Measurements from ENCODE around the gene RGMA.
"Not testable (repeated sequence)": the region's sequence is repeated elsewhere in the genome, so short reads cannot be mapped to it uniquely, and the experiment has no call there.

The RGMA gene

DNA sequence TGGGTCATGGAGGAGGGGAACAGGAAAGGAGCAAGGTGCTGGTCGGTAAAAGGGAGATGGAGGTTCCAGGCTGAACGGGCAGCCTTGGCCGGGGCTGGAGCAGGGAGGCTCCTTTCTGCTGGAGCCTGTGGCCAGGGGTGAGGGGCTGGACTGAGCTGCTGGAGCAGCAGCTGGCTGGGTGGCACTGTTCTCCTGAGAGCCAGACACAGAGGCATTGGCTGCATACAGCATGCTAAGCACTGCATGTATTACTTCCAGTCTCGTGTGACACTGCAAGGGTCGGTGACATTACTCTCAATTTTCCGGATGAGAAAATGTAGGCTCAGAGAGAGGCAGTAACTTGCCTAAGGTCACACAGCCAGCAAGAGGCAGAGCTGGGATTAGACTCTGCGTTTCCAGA, 42.3 kb downstream of the RGMA start:
- H3K4me1 ChIP-seq (ENCODE audit: control insufficient read depth, insufficient read depth, low read length), result no peaks in the 10 kb centered on the region
- no peak overlapping the region for H3K9ac ChIP-seq (ENCODE audit: low read length)
- DNase-seq (ENCODE audit: low read depth), result no peak
- H3K27me3 ChIP-seq (replicated peaks; ENCODE audit: control insufficient read depth, insufficient read depth, low read length), result no peaks in the 10 kb centered on the region
- peaks cover 47% of the 10 kb centered on the region for H3K36me3 ChIP-seq (ENCODE audit: control insufficient read depth, insufficient read depth, low read length, severe bottlenecking)
- peaks cover 7% of the 10 kb centered on the region for H3K9me3 ChIP-seq (ENCODE audit: control insufficient read depth, low read length)
- H3K4me3 ChIP-seq (ENCODE audit: low read length), result no peak overlapping the region

DNA sequence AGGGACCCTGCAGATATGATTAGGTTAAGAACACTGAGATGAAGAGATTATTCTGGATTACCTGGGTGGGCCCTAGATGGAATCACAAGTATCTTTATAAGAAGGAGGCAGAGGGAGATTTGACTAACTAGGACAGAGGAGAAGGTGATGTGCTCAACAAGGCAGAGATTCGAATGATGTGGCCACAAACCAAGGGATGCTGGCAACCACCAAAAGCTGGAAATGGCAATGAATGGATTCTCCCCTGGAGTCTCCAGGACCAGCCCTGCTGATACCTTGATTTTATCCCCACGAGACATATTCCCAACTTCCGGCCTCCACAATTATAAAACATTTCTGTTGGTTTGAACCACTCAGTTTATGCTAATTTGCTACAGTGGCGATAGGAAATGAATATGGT, 42.9 kb downstream of the RGMA start:
- Histone ChIP-seq H3K9ac (ENCODE audit: low read length) (no peak overlapping the region), H3K27me3 (replicated peaks; ENCODE audit: control insufficient read depth, insufficient read depth, low read length) (no peaks in the 10 kb centered on the region), H3K4me1 (ENCODE audit: control insufficient read depth, insufficient read depth, low read length) (no peaks in the 10 kb centered on the region), H3K4me3 (ENCODE audit: low read length) (no peak overlapping the region), H3K36me3 (ENCODE audit: control insufficient read depth, insufficient read depth, low read length, severe bottlenecking) (peaks cover 44% of the 10 kb centered on the region), H3K9me3 (ENCODE audit: control insufficient read depth, low read length) (peaks cover 7% of the 10 kb centered on the region)
- DNase-seq (ENCODE audit: low read depth), result no peak

- Histone ChIP-seq H3K36me3 (ENCODE audit: control insufficient read depth, insufficient read depth, low read length, severe bottlenecking) (peaks cover 41% of the 10 kb centered on the region), H3K9me3 (ENCODE audit: control insufficient read depth, low read length) (peaks cover 7% of the 10 kb centered on the region), H3K4me3 (ENCODE audit: low read length) (no peak overlapping the region)
These were observed 43.7 kb downstream of the RGMA start for GRCh38 chr15:93045191-93045785.

GRCh38 chr15:93044301-93045190, 44.5 kb downstream of the RGMA start:
- Histone ChIP-seq H3K4me3 (ENCODE audit: low read length) (no peak overlapping the region), H3K9me3 (ENCODE audit: control insufficient read depth, low read length) (peaks cover 7% of the 10 kb centered on the region), H3K27me3 (replicated peaks; ENCODE audit: control insufficient read depth, insufficient read depth, low read length) (peaks cover 3% of the 10 kb centered on the region), H3K9ac (ENCODE audit: low read length) (no peak overlapping the region), H3K36me3 (ENCODE audit: control insufficient read depth, insufficient read depth, low read length, severe bottlenecking) (peaks cover 33% of the 10 kb centered on the region), H3K4me1 (ENCODE audit: control insufficient read depth, insufficient read depth, low read length) (no peaks in the 10 kb centered on the region)
- DNase-seq (ENCODE audit: low read depth), result no peak

More at GRCh38 chr15:93045191-93045785, 43.7 kb downstream of the RGMA start:
- no peaks in the 10 kb centered on the region for H3K4me1 ChIP-seq (ENCODE audit: control insufficient read depth, insufficient read depth, low read length)
- no peak overlapping the region for H3K9ac ChIP-seq (ENCODE audit: low read length)
- no peak for DNase-seq (ENCODE audit: low read depth)
- peaks cover 2% of the 10 kb centered on the region for H3K27me3 ChIP-seq (replicated peaks; ENCODE audit: control insufficient read depth, insufficient read depth, low read length)

DNA sequence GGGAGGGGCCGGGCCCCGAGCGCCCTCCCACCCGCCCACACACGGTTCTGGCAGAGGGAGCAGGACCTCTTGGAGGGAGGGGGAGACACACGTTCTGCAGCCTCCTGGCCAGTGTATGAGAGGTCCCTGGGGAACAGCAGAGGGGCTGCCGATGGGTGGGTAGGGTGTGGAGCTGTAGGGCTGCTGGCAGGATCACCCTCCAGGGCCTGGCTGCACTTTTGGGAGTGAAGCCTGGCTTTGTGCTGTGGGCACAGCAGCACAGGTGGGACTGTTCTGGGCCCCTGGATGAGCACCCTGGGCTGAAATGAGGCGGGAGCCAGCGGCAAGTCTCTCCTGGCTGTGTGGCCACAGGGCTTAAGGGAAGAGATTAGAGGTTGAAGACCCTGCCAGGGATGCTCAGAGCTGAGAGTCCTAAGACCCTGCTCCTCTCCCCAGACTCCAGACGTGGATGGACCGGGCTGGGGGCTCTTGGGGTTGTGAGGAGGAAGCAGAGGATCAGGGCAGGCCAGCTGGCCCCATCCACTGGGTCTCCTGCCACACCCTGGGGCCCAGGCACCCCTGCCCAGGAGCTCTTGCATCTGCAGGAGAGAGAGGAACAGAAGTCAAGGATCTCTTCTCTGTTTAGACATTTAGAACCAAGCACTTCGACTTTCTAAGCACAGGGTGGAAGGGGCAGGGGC, 45.2 kb downstream of the RGMA start:
- peaks cover 33% of the 10 kb centered on the region for H3K36me3 ChIP-seq (ENCODE audit: control insufficient read depth, insufficient read depth, low read length, severe bottlenecking)
- no peak for DNase-seq (ENCODE audit: low read depth)
- H3K9me3 ChIP-seq (ENCODE audit: control insufficient read depth, low read length), result peaks cover 7% of the 10 kb centered on the region
- H3K9ac ChIP-seq (ENCODE audit: low read length), result no peak overlapping the region
- peaks cover 3% of the 10 kb centered on the region for H3K27me3 ChIP-seq (replicated peaks; ENCODE audit: control insufficient read depth, insufficient read depth, low read length)
- H3K4me1 ChIP-seq (ENCODE audit: control insufficient read depth, insufficient read depth, low read length), result no peaks in the 10 kb centered on the region
- H3K4me3 ChIP-seq (ENCODE audit: low read length), result no peak overlapping the region

DNA sequence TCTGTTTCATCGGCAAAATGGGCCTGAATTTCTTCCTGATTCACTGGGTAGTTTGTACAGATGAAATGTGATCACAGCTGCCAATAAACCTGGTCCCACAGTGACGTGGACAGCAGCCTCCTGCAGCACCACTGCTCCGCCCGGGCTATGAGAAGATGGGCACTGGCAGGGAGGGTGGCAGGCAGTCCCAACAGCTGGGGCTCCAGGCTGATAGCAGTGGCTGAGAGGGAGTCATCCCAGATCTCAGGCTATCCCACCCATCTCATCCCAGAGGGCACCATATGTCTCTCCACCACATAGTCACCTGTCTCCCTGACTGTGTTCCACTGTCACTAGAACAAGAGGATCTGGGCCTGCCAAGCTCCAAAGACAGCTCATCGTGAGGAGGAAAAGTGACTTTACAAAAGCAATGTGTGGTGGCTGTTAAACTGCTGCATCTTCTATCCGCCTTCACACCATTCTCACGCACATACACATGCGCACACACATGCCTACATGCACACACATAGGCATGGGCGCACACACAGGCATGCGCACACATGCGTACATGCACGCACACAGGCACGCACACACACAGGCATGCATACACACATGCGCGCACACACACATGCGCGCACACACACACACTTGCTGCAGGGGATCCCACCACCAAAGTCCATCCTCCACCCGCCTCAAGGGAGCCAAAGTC, 46.2 kb downstream of the RGMA start:
- no peak for DNase-seq (ENCODE audit: low read depth)
- H3K27me3 ChIP-seq (replicated peaks; ENCODE audit: control insufficient read depth, insufficient read depth, low read length), result peaks cover 3% of the 10 kb centered on the region

DNA sequence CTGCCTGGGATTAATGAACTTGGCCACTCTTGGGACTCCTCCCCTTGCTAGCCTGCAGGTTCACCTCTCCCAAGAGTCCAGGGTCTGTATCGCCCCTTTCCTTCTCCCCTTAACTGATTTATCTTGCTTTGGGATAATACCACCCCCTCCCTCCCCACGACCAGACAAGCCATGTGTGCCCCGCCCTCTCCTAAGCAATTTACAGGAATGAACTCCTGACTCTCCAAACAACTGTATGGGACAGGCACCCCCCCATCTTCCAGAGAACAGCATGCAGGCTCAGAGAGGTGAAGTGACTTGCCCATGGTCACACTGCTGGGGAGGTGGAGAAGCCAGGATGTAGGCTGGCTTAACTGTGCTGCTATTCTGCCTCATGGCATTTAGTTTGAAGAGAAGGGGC, 46.8 kb downstream of the RGMA start:
- DNase-seq (ENCODE audit: low read depth), result no peak
- Histone ChIP-seq H3K9ac (ENCODE audit: low read length) (no peak overlapping the region), H3K4me1 (ENCODE audit: control insufficient read depth, insufficient read depth, low read length) (peaks cover 8% of the 10 kb centered on the region), H3K36me3 (ENCODE audit: control insufficient read depth, insufficient read depth, low read length, severe bottlenecking) (peaks cover 25% of the 10 kb centered on the region), H3K27me3 (replicated peaks; ENCODE audit: control insufficient read depth, insufficient read depth, low read length) (peaks cover 3% of the 10 kb centered on the region), H3K9me3 (ENCODE audit: control insufficient read depth, low read length) (peaks cover 7% of the 10 kb centered on the region), H3K4me3 (ENCODE audit: low read length) (no peak overlapping the region)

More for the DNA sequence above, 46.2 kb downstream of the RGMA start:
- H3K9ac ChIP-seq (ENCODE audit: low read length), result no peak overlapping the region
- H3K4me1 ChIP-seq (ENCODE audit: control insufficient read depth, insufficient read depth, low read length), result peaks cover 5% of the 10 kb centered on the region
- H3K36me3 ChIP-seq (ENCODE audit: control insufficient read depth, insufficient read depth, low read length, severe bottlenecking), result peaks cover 28% of the 10 kb centered on the region
- peaks cover 7% of the 10 kb centered on the region for H3K9me3 ChIP-seq (ENCODE audit: control insufficient read depth, low read length)
- H3K4me3 ChIP-seq (ENCODE audit: low read length), result no peak overlapping the region

- H3K4me3 ChIP-seq (ENCODE audit: low read length), result no peak overlapping the region
- peaks cover 15% of the 10 kb centered on the region for H3K36me3 ChIP-seq (ENCODE audit: control insufficient read depth, insufficient read depth, low read length, severe bottlenecking)
- H3K9ac ChIP-seq (ENCODE audit: low read length), result no peak overlapping the region
- DNase-seq (ENCODE audit: low read depth), result no peak
- H3K9me3 ChIP-seq (ENCODE audit: control insufficient read depth, low read length), result peaks cover 3% of the 10 kb centered on the region
- peaks cover 3% of the 10 kb centered on the region for H3K27me3 ChIP-seq (replicated peaks; ENCODE audit: control insufficient read depth, insufficient read depth, low read length)
- peaks cover 8% of the 10 kb centered on the region for H3K4me1 ChIP-seq (ENCODE audit: control insufficient read depth, insufficient read depth, low read length)
These were observed 47.9 kb downstream of the RGMA start for GRCh38 chr15:93041159-93041547.

- H3K9ac ChIP-seq (ENCODE audit: low read length), result no peak overlapping the region
- peaks cover 8% of the 10 kb centered on the region for H3K4me1 ChIP-seq (ENCODE audit: control insufficient read depth, insufficient read depth, low read length)
- peaks cover 3% of the 10 kb centered on the region for H3K27me3 ChIP-seq (replicated peaks; ENCODE audit: control insufficient read depth, insufficient read depth, low read length)
- H3K36me3 ChIP-seq (ENCODE audit: control insufficient read depth, insufficient read depth, low read length, severe bottlenecking), result peaks cover 11% of the 10 kb centered on the region
- DNase-seq (ENCODE audit: low read depth), result no peak
- H3K9me3 ChIP-seq (ENCODE audit: control insufficient read depth, low read length), result no peaks in the 10 kb centered on the region
- no peak overlapping the region for H3K4me3 ChIP-seq (ENCODE audit: low read length)
These were observed 48.5 kb downstream of the RGMA start for GRCh38 chr15:93040288-93041158.

- DNase-seq (ENCODE audit: low read depth); H3K27me3 ChIP-seq (replicated peaks; ENCODE audit: control insufficient read depth, insufficient read depth, low read length); H3K36me3 ChIP-seq (ENCODE audit: control insufficient read depth, insufficient read depth, low read length, severe bottlenecking); H3K4me3 ChIP-seq (ENCODE audit: low read length); H3K9ac ChIP-seq (ENCODE audit: low read length); H3K9me3 ChIP-seq (ENCODE audit: control insufficient read depth, low read length); H3K4me1 ChIP-seq (ENCODE audit: control insufficient read depth, insufficient read depth, low read length): not testable (repeated sequence)
These were observed 49.3 kb downstream of the RGMA start for GRCh38 chr15:93039562-93040287.
